ENCODE measurements around the gene PSMG4. TPM values are rescaled to one million over a fixed set of nuclear protein-coding genes. Genes with fewer than 3 reads are reported as not detected.

The PSMG4 gene
- total and polyA plus RNA-seq, 9 of the 15 experiments (the other 6 are each of a cell fraction or from before 2014, with no cell fraction given) = 12.9 to 185 (median 52.0) TPM

DNA sequence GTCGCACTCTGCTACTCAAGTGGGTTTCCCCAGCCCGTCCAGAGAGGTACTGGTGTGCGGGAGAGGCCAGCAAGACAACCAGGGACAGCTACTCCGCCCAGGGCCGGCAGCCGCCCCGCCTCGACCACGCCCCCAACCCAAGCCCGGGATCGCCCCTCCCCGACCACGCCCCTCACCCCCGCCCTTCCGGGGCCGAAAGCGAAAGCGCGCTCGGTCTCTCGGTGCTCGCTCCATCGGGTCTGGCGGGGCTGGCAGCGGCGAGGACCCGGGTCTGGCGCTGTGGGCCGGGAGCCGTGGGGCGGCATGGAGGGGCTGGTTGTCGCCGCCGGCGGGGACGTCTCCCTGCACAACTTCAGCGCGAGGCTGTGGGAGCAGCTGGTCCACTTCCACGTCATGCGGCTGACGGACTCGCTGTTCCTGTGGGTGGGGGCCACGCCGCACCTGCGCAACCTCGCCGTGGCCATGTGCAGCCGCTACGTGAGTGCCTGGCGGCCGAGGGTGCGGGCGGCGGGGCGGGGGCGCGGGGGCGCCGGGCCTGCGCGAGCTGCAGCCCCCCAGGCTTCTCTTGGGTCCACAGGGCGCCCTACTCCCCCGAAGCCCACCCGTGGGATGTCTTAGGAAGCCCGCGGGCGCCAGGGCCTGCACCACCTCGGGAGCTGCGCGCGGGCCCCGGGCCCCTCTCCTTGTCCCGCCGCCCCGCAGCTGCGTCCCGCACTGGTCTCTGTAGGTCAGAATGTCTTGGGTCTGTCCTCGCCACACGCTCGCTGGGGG is at the start of gene PSMG4 (continued):
- TF ChIP-seq, protein P1, sequence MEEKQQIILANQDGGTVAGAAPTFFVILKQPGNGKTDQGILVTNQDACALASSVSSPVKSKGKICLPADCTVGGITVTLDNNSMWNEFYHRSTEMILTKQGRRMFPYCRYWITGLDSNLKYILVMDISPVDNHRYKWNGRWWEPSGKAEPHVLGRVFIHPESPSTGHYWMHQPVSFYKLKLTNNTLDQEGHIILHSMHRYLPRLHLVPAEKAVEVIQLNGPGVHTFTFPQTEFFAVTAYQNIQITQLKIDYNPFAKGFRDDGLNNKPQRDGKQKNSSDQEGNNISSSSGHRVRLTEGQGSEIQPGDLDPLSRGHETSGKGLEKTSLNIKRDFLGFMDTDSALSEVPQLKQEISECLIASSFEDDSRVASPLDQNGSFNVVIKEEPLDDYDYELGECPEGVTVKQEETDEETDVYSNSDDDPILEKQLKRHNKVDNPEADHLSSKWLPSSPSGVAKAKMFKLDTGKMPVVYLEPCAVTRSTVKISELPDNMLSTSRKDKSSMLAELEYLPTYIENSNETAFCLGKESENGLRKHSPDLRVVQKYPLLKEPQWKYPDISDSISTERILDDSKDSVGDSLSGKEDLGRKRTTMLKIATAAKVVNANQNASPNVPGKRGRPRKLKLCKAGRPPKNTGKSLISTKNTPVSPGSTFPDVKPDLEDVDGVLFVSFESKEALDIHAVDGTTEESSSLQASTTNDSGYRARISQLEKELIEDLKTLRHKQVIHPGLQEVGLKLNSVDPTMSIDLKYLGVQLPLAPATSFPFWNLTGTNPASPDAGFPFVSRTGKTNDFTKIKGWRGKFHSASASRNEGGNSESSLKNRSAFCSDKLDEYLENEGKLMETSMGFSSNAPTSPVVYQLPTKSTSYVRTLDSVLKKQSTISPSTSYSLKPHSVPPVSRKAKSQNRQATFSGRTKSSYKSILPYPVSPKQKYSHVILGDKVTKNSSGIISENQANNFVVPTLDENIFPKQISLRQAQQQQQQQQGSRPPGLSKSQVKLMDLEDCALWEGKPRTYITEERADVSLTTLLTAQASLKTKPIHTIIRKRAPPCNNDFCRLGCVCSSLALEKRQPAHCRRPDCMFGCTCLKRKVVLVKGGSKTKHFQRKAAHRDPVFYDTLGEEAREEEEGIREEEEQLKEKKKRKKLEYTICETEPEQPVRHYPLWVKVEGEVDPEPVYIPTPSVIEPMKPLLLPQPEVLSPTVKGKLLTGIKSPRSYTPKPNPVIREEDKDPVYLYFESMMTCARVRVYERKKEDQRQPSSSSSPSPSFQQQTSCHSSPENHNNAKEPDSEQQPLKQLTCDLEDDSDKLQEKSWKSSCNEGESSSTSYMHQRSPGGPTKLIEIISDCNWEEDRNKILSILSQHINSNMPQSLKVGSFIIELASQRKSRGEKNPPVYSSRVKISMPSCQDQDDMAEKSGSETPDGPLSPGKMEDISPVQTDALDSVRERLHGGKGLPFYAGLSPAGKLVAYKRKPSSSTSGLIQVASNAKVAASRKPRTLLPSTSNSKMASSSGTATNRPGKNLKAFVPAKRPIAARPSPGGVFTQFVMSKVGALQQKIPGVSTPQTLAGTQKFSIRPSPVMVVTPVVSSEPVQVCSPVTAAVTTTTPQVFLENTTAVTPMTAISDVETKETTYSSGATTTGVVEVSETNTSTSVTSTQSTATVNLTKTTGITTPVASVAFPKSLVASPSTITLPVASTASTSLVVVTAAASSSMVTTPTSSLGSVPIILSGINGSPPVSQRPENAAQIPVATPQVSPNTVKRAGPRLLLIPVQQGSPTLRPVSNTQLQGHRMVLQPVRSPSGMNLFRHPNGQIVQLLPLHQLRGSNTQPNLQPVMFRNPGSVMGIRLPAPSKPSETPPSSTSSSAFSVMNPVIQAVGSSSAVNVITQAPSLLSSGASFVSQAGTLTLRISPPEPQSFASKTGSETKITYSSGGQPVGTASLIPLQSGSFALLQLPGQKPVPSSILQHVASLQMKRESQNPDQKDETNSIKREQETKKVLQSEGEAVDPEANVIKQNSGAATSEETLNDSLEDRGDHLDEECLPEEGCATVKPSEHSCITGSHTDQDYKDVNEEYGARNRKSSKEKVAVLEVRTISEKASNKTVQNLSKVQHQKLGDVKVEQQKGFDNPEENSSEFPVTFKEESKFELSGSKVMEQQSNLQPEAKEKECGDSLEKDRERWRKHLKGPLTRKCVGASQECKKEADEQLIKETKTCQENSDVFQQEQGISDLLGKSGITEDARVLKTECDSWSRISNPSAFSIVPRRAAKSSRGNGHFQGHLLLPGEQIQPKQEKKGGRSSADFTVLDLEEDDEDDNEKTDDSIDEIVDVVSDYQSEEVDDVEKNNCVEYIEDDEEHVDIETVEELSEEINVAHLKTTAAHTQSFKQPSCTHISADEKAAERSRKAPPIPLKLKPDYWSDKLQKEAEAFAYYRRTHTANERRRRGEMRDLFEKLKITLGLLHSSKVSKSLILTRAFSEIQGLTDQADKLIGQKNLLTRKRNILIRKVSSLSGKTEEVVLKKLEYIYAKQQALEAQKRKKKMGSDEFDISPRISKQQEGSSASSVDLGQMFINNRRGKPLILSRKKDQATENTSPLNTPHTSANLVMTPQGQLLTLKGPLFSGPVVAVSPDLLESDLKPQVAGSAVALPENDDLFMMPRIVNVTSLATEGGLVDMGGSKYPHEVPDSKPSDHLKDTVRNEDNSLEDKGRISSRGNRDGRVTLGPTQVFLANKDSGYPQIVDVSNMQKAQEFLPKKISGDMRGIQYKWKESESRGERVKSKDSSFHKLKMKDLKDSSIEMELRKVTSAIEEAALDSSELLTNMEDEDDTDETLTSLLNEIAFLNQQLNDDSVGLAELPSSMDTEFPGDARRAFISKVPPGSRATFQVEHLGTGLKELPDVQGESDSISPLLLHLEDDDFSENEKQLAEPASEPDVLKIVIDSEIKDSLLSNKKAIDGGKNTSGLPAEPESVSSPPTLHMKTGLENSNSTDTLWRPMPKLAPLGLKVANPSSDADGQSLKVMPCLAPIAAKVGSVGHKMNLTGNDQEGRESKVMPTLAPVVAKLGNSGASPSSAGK (IDR thresholded peaks at IDR 0.05) = peak; percentile 41
- no peak for TF ChIP-seq PTTG1 (tag; IDR thresholded peaks at IDR 0.05; ENCODE audit: low read depth)
- no peak for TF ChIP-seq ZNF140 (CRISPR knock-in tag; IDR thresholded peaks at IDR 0.05)
- no peak for TF ChIP-seq KLF16 (IDR thresholded peaks at IDR 0.05)
- no peak for TF ChIP-seq ZNF174 (CRISPR knock-in tag; IDR thresholded peaks at IDR 0.05)
- TF ChIP-seq MCM7 (IDR thresholded peaks at IDR 0.05) = no peak
- no peak for TF ChIP-seq ETV1 (tag; conservative IDR thresholded peaks at IDR 0.05; ENCODE audit: low read depth)
- no peak for TF ChIP-seq RBM17 (IDR thresholded peaks at IDR 0.05; ENCODE audit: borderline replicate concordance, low read depth, low read length)
- no peak for TF ChIP-seq ZNF408 (CRISPR knock-in tag; IDR thresholded peaks at IDR 0.05; ENCODE audit: low read depth)
- no peak for TF ChIP-seq ZNF79 (CRISPR knock-in tag; IDR thresholded peaks at IDR 0.05; ENCODE audit: low read depth)
- TF ChIP-seq, protein P2, sequence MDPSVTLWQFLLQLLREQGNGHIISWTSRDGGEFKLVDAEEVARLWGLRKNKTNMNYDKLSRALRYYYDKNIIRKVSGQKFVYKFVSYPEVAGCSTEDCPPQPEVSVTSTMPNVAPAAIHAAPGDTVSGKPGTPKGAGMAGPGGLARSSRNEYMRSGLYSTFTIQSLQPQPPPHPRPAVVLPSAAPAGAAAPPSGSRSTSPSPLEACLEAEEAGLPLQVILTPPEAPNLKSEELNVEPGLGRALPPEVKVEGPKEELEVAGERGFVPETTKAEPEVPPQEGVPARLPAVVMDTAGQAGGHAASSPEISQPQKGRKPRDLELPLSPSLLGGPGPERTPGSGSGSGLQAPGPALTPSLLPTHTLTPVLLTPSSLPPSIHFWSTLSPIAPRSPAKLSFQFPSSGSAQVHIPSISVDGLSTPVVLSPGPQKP (CRISPR knock-in tag; IDR thresholded peaks at IDR 0.05) = no peak
- TF ChIP-seq SMARCE1 (IDR thresholded peaks at IDR 0.05) = no peak
- TF ChIP-seq, protein P3, sequence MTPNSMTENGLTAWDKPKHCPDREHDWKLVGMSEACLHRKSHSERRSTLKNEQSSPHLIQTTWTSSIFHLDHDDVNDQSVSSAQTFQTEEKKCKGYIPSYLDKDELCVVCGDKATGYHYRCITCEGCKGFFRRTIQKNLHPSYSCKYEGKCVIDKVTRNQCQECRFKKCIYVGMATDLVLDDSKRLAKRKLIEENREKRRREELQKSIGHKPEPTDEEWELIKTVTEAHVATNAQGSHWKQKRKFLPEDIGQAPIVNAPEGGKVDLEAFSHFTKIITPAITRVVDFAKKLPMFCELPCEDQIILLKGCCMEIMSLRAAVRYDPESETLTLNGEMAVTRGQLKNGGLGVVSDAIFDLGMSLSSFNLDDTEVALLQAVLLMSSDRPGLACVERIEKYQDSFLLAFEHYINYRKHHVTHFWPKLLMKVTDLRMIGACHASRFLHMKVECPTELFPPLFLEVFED (CRISPR knock-in tag; conservative IDR thresholded peaks at IDR 0.05) = no peak
- peak; percentile 92 for TF ChIP-seq NEUROD1 (IDR thresholded peaks at IDR 0.05; ENCODE audit: borderline replicate concordance, low read depth, low read length, partially characterized antibody)
